Right atrium auricular region (tissue), 2 donors: ENCODE measurements around the gene ECM1. TPM values are rescaled to one million over a fixed set of nuclear protein-coding genes. Genes with fewer than 3 reads are reported as not detected.

ENCODE experiments used
- DNase-seq: peaks from one replicate; pipeline ENCODE4 v3.0.0-alpha.2; 2019; ENCODE audit warnings: low spot score
- H3K27ac ChIP-seq, 2 donors: fragments of 200-600 bp; sonication (generic); 1 replicate in 1 of 2; 2 replicates in 1 of 2; pipeline ENCODE4 v1.5.1; 2016 to 2019
- H3K27me3 ChIP-seq, 2 donors: fragments of 200-600 bp; sonication (generic); one replicate each; pipeline versions ENCODE4 v1.5.1 to v1.6.0; 2017 to 2019
- H3K36me3 ChIP-seq: fragments of 200-600 bp; sonication (generic); one replicate; pipeline ENCODE4 v1.5.1; 2016
- H3K4me1 ChIP-seq, 2 donors: fragments of 200-600 bp; sonication (generic); one replicate each; pipeline versions ENCODE4 v1.5.1 to v1.6.0; 2017 to 2019
- H3K4me3 ChIP-seq, 2 donors: fragments of 200-600 bp; sonication (generic); 1 replicate in 1 of 2; 2 replicates in 1 of 2; pipeline ENCODE4 v1.5.1; 2017 to 2019; ENCODE audit warnings: mild to moderate bottlenecking in 1 of 2, moderate library complexity in 1 of 2
- H3K9me3 ChIP-seq, 2 donors: fragments of 200-600 bp; sonication (generic); one replicate each; pipeline ENCODE4 v1.5.1; 2019
- microRNA-seq, 2 donors: library from miRNA; unstranded; fragments of <30 nt; microRNA quantifications; one replicate each; pipeline ENCODE4, GENCODE V29; 2016 to 2017; ENCODE audit warnings: borderline number of aligned reads in 2 of 2, borderline replicate concordance in 1 of 2
- total RNA-seq, 2 donors: library from RNA; depleted of rRNA; stranded (reverse); fragments of >200 nt; gene quantifications; one replicate each; pipeline ENCODE4 v1.1.0, GENCODE V29; 2016
- TF ChIP-seq, protein P1 (sequence below), 2 donors: fragments of 200-600 bp; sonication (generic); IDR thresholded peaks; one replicate each; pipeline ENCODE4 v1.5.1; 2019; ENCODE audit warnings: antibody characterized with exemption in 2 of 2

ECM1 gene
- total RNA-seq, 2 donors from 2014 or later, result 28.6 to 37.2 TPM

- Histone ChIP-seq H3K9me3 (no peaks in the 10 kb centered on the region), H3K36me3 (peaks cover 16% of the 10 kb centered on the region), H3K4me3 (peak overlapping the region; percentile 54 to 58), H3K27me3 (no peaks in the 10 kb centered on the region), H3K27ac (peak overlapping the region; percentile 98 to 100), H3K4me1 (peaks cover 0 to 74% of the 10 kb centered on the region in 2 donors)
- DNase-seq, result peak; percentile 92
- TF ChIP-seq, protein P1, sequence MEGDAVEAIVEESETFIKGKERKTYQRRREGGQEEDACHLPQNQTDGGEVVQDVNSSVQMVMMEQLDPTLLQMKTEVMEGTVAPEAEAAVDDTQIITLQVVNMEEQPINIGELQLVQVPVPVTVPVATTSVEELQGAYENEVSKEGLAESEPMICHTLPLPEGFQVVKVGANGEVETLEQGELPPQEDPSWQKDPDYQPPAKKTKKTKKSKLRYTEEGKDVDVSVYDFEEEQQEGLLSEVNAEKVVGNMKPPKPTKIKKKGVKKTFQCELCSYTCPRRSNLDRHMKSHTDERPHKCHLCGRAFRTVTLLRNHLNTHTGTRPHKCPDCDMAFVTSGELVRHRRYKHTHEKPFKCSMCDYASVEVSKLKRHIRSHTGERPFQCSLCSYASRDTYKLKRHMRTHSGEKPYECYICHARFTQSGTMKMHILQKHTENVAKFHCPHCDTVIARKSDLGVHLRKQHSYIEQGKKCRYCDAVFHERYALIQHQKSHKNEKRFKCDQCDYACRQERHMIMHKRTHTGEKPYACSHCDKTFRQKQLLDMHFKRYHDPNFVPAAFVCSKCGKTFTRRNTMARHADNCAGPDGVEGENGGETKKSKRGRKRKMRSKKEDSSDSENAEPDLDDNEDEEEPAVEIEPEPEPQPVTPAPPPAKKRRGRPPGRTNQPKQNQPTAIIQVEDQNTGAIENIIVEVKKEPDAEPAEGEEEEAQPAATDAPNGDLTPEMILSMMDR (IDR thresholded peaks at IDR 0.05), result peak; percentile 85 to 90
These were observed 52.8 kb downstream of the ECM1 start for GRCh38 chr1:150560576-150561253.

GRCh38 chr1:150561254-150561973 lies 53.5 kb downstream of the ECM1 start:
- Histone ChIP-seq H3K4me3 (peak overlapping the region; percentile 54 to 58), H3K27me3 (no peaks in the 10 kb centered on the region), H3K36me3 (peaks cover 15% of the 10 kb centered on the region), H3K4me1 (peaks cover 0 to 81% of the 10 kb centered on the region in 2 donors), H3K9me3 (no peaks in the 10 kb centered on the region), H3K27ac (peak overlapping the region; percentile 98 to 100)
- TF ChIP-seq, protein P1 (IDR thresholded peaks at IDR 0.05), result peak; percentile 5 to 36
- peak; percentile 97 for DNase-seq

- peak; percentile 94 for DNase-seq
- no peaks in the 10 kb centered on the region for H3K27me3 ChIP-seq
- H3K4me3 ChIP-seq, result peak overlapping the region; percentile 54 to 58
- H3K9me3 ChIP-seq, result no peaks in the 10 kb centered on the region
- TF ChIP-seq, protein P1 (IDR thresholded peaks at IDR 0.05), result no peak
- H3K4me1 ChIP-seq, result peaks cover 0 to 87% of the 10 kb centered on the region in 2 donors
- H3K27ac ChIP-seq, result peak overlapping the region; percentile 98 to 100
- H3K36me3 ChIP-seq, result peaks cover 12% of the 10 kb centered on the region
These were observed 54.1 kb downstream of the ECM1 start for GRCh38 chr1:150561974-150562445.

GRCh38 chr1:150562446-150563339 lies 54.8 kb downstream of the ECM1 start:
- Histone ChIP-seq H3K4me1 (peaks cover 0 to 94% of the 10 kb centered on the region in 2 donors), H3K36me3 (peaks cover 5% of the 10 kb centered on the region), H3K27ac (peak overlapping the region; percentile 98 to 100), H3K27me3 (no peaks in the 10 kb centered on the region), H3K9me3 (no peaks in the 10 kb centered on the region), H3K4me3 (peak overlapping the region; percentile 20 to 58)
- DNase-seq, result no peak
- TF ChIP-seq, protein P1 (IDR thresholded peaks at IDR 0.05), result no peak

Small RNA genes lying within 50 kb of the gene (microRNA-seq; reads per million reads assigned to microRNA genes)
- gene MIR4257 (0 reads per million in 2 donors), gene MIR6878 (0 reads per million in 2 donors)

Other genes starting within 250 kb of the ECM1 start
- gene APH1A, start 239.1 kb upstream of the ECM1 start, total RNA-seq, result 10 to 100 TPM; 60.6 to 64.9 TPM
- 10 to 100 TPM in 1 of 2 donors, 1 to 10 TPM in 1; 9.6 to 10.0 TPM for gene C1orf54, start 235.3 kb upstream of the ECM1 start, total RNA-seq
- 1 to 10 TPM; 4.0 to 4.2 TPM for gene CIART, start 225.6 kb upstream of the ECM1 start, total RNA-seq
- gene MRPS21, start 214.2 kb upstream of the ECM1 start, total RNA-seq, result 10 to 100 TPM; 45.5 to 45.9 TPM
- 10 to 100 TPM; 13.9 to 17.8 TPM for gene PRPF3, start 186.6 kb upstream of the ECM1 start, total RNA-seq
- 10 to 100 TPM; 18.5 to 24.0 TPM for gene RPRD2, start 144.0 kb upstream of the ECM1 start, total RNA-seq
- 10 to 100 TPM; 10.5 to 18.1 TPM for gene TARS2, start 20.7 kb upstream of the ECM1 start, total RNA-seq
- gene FALEC, start 7.6 kb downstream of the ECM1 start, total RNA-seq, result not detected
- gene ADAMTSL4, start 41.3 kb downstream of the ECM1 start, total RNA-seq, result 10 to 100 TPM; 21.9 to 41.1 TPM
- 100 to 1,000 TPM in 1 of 2 donors, 10 to 100 TPM in 1; 96.7 to 146 TPM for gene MCL1, start 71.5 kb downstream of the ECM1 start, total RNA-seq
- 100 to 1,000 TPM in 1 of 2 donors, 10 to 100 TPM in 1; 81.7 to 139 TPM for gene ENSA, start 121.5 kb downstream of the ECM1 start, total RNA-seq
- gene GOLPH3L, start 189.0 kb downstream of the ECM1 start, total RNA-seq, result 10 to 100 TPM; 11.3 to 12.7 TPM
- gene HORMAD1, start 212.8 kb downstream of the ECM1 start, total RNA-seq, result under 1 TPM in 1 of 2 donors, not detected in 1; 0.31 TPM